Right atrium auricular region (tissue), 2 donors: ENCODE results near the gene SEPTIN1. TPM values are rescaled to one million over a fixed set of nuclear protein-coding genes. Genes with fewer than 3 reads are reported as not detected.

ENCODE experiments used
- DNase-seq: peaks from one replicate; pipeline ENCODE4 v3.0.0-alpha.2; 2019; ENCODE audit warnings: low spot score
- H3K27ac ChIP-seq, 2 donors: fragments of 200-600 bp; sonication (generic); 1 replicate in 1 of 2; 2 replicates in 1 of 2; pipeline ENCODE4 v1.5.1; 2016 to 2019
- H3K27me3 ChIP-seq, 2 donors: fragments of 200-600 bp; sonication (generic); one replicate each; pipeline versions ENCODE4 v1.5.1 to v1.6.0; 2017 to 2019
- H3K36me3 ChIP-seq: fragments of 200-600 bp; sonication (generic); one replicate; pipeline ENCODE4 v1.5.1; 2016
- H3K4me1 ChIP-seq, 2 donors: fragments of 200-600 bp; sonication (generic); one replicate each; pipeline versions ENCODE4 v1.5.1 to v1.6.0; 2017 to 2019
- H3K4me3 ChIP-seq, 2 donors: fragments of 200-600 bp; sonication (generic); 1 replicate in 1 of 2; 2 replicates in 1 of 2; pipeline ENCODE4 v1.5.1; 2017 to 2019; ENCODE audit warnings: mild to moderate bottlenecking in 1 of 2, moderate library complexity in 1 of 2
- H3K9me3 ChIP-seq, 2 donors: fragments of 200-600 bp; sonication (generic); one replicate each; pipeline ENCODE4 v1.5.1; 2019
- CTCF ChIP-seq, 2 donors: fragments of 200-600 bp; sonication (generic); IDR thresholded peaks; one replicate each; pipeline ENCODE4 v1.5.1; 2019; ENCODE audit warnings: antibody characterized with exemption in 2 of 2
- total RNA-seq, 2 donors: library from RNA; depleted of rRNA; stranded (reverse); fragments of >200 nt; gene quantifications; one replicate each; pipeline ENCODE4 v1.1.0, GENCODE V29; 2016

SEPTIN1 gene
- total RNA-seq, 2 donors from 2014 or later: 0.35 TPM; not detected in 1

GRCh38 chr16:30365200-30365599, 17.2 kb downstream of the SEPTIN1 start:
- no peak overlapping the region for H3K27ac ChIP-seq
- no peaks in the 10 kb centered on the region for H3K9me3 ChIP-seq
- no peaks in the 10 kb centered on the region for H3K27me3 ChIP-seq
- H3K36me3 ChIP-seq: peaks cover 27% of the 10 kb centered on the region
- DNase-seq: no peak
- TF ChIP-seq CTCF (IDR thresholded peaks at IDR 0.05): no peak
- no peak overlapping the region for H3K4me3 ChIP-seq
- peaks cover 0 to 40% of the 10 kb centered on the region in 2 donors for H3K4me1 ChIP-seq

DNA sequence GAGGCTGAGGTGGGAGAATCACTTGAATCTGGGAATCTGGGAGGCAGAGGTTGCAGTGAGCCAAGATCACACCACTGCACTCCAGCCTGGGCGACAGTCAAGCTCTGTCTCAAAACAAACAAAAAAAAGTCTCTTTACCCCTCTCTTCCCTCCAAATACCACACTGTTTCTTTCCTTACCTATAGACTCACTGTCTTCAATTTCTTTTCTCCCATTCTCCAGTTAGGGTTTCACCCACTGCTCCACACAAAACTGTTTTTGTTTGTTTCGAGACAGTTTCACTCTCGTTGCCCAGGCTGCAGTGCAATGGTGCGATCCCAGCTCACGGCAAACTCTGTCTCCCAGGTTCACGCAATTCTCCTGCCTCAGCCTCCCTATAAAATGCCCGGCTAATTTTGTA, 21.2 kb downstream of the SEPTIN1 start:
- H3K27me3 ChIP-seq: no peaks in the 10 kb centered on the region
- H3K4me1 ChIP-seq: peaks cover 0 to 19% of the 10 kb centered on the region in 2 donors
- H3K36me3 ChIP-seq: peaks cover 55% of the 10 kb centered on the region
- no peak for DNase-seq
- H3K4me3 ChIP-seq: no peak overlapping the region
- no peaks in the 10 kb centered on the region for H3K9me3 ChIP-seq
- TF ChIP-seq CTCF (IDR thresholded peaks at IDR 0.05): no peak
- H3K27ac ChIP-seq: no peak overlapping the region

DNA sequence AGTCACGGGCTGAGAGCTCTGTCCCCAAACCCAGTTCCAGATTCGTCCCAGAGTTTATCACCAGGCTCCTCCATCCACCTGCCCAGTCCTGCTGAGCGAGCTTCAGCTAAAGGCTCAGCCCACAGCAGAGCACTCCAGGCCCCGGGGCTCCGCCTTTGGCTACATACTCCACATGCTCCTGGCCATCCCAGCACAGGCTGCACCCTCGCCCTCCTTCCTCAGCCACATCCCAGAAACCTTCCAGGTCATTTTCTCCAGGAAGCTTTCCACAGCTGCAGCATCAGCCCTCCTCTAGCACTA, 22.5 kb downstream of the SEPTIN1 start:
- Histone ChIP-seq H3K4me1 (peaks cover 0 to 16% of the 10 kb centered on the region in 2 donors), H3K36me3 (peaks cover 45% of the 10 kb centered on the region)

GRCh38 chr16:30358990-30359870, 23.1 kb downstream of the SEPTIN1 start:
- H3K4me3 ChIP-seq: no peak overlapping the region
- H3K27ac ChIP-seq: no peak overlapping the region
- H3K27me3 ChIP-seq: no peaks in the 10 kb centered on the region
- no peak for TF ChIP-seq CTCF (IDR thresholded peaks at IDR 0.05)
- H3K9me3 ChIP-seq: no peaks in the 10 kb centered on the region
- H3K36me3 ChIP-seq: peaks cover 39% of the 10 kb centered on the region
- H3K4me1 ChIP-seq: peaks cover 0 to 22% of the 10 kb centered on the region in 2 donors
- no peak for DNase-seq

More for the DNA sequence above, 22.5 kb downstream of the SEPTIN1 start:
- Histone ChIP-seq H3K9me3 (no peaks in the 10 kb centered on the region), H3K4me3 (no peak overlapping the region), H3K27me3 (no peaks in the 10 kb centered on the region), H3K27ac (no peak overlapping the region)
- no peak for TF ChIP-seq CTCF (IDR thresholded peaks at IDR 0.05)
- no peak for DNase-seq

GRCh38 chr16:30358577-30358936, 23.8 kb downstream of the SEPTIN1 start:
- Histone ChIP-seq H3K27ac (no peak overlapping the region), H3K9me3 (no peaks in the 10 kb centered on the region), H3K4me3 (no peak overlapping the region), H3K36me3 (peaks cover 38% of the 10 kb centered on the region), H3K4me1 (peaks cover 0 to 28% of the 10 kb centered on the region in 2 donors), H3K27me3 (no peaks in the 10 kb centered on the region)
- no peak for DNase-seq
- no peak for TF ChIP-seq CTCF (IDR thresholded peaks at IDR 0.05)
